GM18867 (cell line): ENCODE results near the gene SLC4A9.
"Not testable (repeated sequence)": the region's sequence is repeated elsewhere in the genome, so short reads cannot be mapped to it uniquely, and the experiment has no call there.

ENCODE experiments used
- ATAC-seq: cut with Tn5 transposase; IDR thresholded peaks from one replicate; pipeline ENCODE4 v1.9.1; 2021; ENCODE audit warnings: mild to moderate bottlenecking, moderate library complexity; ENCODE audit not compliant: unreplicated experiment

The SLC4A9 gene

DNA sequence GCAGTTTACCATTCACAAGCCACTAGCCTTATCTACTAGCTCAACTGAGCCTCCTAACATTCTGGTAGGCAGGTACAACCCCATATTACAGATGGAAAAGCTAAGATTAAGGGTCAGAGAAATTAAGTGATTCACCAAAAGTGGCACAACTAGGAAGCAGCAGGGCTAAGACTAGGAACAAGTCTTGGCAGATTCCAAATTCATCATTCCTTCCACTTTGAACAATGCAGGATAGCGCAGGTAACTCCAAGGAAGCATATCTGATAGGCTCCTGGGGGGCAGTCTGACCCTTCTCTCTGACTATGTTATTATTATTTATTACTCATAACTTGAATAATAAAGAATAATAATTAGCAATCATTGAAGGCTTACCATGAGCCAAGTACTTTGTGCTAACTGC, 22.1 kb upstream of the SLC4A9 start:
- ATAC-seq = no peak

DNA sequence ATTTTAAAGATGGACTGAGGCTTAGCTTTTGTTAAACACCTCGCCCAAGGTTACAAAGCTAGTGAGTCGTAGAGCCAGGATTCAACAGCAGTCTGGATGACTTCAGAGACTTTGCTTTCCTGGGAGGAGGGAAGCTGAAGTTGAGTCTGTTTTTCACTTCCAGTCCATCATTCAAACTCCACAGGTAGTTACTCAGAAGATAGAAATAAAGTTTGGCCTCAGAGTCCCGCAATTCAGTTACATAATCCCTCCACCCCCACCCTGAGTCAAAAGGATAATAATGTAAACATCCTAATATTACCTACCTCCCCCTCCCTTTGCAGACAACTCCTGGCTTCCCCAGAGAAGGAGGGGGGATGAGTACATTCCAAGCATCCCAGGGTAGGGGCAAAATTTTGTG, 21.7 kb upstream of the SLC4A9 start:
- ATAC-seq = no peak

DNA sequence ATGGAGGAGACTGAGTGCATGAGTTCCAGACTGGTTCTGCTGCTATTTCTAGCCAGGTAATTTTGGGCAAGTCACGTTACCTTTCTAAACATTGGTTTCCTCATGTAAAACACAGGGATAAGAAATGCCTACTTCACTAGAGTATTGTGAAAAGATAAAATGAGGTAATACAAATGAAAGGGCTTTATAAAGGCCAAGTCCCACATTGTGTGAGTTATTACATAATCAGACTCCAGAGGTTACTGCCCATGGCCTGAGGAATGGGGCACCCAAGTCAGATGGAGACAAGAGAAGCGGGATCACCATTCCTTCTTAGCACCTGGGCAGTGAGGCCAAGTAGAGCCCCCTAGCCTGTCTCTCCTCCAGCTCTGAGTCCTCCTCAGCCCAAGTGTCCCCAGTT, 21.1 kb upstream of the SLC4A9 start:
- ATAC-seq = no peak

DNA sequence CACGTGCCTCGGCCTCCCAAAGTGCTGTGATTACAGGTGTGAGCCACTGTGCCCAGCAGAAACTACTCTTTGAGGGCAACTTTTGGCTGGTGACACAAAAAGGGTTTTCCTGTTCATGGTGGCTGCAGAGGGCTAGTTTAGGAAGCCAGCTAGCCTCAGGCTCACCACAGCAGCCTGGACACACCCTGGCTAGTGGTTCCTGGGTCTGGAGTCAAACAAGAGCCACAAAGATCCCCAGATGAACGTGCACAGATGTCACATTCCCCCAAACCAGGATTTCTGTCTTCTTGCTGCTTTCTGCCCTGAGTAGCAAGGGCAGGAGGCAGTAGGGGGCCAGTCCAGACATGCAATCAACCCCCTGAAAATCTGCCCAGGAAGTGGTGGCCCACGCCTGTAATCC, 20.4 kb upstream of the SLC4A9 start:
- no peak for ATAC-seq

DNA sequence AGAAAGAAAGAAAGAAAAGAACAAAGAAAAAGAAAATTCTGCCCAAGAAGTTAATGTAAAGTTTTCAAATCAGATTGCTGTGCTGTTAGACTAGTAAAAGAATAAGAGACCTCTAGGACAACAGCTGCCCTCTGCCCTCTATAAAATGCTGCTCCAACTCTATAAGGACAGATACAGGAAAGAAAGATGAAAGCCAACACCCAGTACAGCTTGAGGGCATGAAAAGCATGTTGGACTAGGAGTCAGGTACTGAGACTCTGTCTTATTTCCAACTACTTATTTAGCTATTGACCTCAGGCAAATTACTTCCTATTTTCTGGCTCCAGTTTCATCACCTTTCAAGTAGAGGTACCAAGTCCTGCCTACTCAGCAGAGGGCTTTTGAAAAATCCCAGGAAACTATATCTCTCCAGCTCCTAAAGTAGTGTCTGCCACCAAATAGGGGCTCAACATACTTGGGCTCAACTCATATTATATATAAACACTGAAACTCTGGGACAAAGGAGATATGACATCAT, 19.3 kb upstream of the SLC4A9 start:
- no peak for ATAC-seq

DNA sequence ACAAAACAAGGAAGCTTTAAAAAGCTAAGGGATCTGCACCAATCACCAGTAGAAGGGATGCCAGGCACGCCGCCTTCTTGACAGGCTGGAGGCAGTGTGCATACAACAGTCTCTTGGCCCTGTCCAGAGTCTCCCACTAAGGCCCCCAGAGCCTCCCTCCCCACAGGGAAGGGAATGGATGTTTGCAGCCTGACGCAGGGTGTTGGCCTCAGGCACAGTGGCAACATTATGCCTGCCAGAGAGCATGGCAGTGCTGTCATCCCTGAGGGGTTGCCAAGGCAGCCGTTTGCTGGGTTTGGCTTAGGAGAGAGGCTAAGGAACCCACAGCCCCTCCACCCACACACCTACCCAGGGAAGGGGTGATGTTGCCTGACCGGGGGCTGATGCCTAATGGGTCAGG, 18.4 kb upstream of the SLC4A9 start:
- no peak for ATAC-seq

DNA sequence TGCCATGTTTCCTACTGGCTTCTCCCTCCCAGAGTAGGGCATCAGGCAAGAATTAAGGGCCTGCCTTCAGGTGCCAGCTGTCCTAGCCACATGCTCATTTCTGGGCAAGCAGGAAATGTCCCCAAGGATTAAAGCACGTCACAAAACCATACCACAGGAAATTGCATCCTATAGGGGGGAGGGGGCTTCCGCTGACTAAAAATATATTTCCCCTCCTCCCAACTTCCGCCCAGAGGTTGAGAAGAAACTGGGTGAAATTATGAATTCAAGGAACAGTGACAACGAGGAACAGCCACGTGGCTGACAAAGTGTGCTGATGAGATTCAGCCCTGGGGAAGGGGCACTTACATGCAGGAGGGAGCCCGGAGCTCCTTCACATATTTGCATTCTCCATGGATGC, 17.7 kb upstream of the SLC4A9 start:
- no peak for ATAC-seq

DNA sequence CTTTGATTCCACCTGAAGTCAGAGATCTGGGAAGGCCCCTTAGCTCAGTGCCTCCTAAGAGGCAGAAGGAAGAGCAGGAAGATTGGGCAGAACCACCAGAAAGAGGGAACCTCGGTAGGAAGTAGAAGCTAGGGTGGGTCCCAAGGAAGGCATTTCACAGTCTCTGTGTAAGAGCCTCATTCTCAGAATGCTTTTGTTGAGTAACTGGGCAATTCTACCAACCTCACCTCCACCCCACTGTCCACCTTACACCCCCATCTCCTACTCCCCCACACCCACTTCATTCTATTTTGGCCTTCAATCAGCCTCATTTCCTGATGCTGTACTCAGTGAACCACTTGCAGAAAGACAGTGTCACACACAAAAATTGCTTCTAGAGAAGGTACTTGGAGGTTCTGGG, 17.1 kb upstream of the SLC4A9 start:
- no peak for ATAC-seq

DNA sequence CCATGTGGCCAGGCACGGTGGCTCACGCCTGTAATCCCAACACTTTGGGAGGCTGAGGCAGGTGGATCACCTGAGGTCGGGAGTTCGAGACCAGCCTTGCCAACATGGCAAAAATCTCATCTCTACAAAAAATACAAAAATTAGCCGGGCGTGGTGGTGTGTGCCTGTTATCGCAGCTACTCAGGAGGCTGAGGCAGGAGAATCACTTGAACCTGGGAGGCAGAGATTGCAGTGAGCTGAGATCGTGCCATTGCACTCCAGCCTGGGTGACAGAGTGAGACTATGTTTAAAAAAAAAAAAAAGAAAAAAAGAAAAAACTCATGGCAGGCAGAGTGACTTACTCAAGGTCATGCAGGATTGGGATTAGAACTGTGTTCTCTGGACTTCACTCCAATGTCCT, 16.1 kb upstream of the SLC4A9 start:
- not testable (repeated sequence) for ATAC-seq

DNA sequence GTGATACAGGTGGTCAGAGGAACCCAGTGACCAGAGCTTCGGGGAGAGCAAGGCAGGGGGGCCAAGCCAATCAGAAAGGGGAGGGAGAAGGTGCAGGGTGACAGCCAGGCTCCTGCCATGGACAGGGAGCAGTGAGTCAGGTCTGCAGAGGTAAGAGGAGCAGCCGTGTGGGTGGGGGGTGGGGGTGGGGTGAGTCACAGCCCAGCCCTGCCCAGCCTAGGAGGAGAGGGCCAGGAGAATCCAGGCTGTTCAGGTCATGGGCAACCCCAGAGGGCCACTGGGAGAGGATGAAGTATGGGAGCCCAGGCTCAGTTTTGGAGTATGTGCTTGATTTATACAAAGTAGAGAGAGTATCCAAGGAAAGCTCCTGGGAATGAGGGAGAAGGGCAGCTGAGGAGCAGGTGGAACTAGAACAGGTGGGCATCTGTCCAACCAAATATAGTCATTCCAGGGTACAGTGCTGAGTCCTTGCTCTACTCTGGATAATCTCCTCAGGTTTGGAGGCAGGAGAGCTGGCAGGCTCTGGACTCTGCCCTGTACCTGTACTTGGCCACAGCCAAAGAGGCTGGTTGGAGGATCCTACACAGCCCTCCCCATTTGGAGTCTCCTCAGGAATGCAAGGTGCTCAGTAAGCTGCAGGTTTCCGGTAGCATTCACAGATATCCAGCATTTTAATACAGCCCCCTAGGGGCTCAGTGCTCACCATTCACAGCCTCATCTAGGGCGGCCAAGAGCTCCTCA, 15.1 kb upstream of the SLC4A9 start:
- no peak for ATAC-seq

DNA sequence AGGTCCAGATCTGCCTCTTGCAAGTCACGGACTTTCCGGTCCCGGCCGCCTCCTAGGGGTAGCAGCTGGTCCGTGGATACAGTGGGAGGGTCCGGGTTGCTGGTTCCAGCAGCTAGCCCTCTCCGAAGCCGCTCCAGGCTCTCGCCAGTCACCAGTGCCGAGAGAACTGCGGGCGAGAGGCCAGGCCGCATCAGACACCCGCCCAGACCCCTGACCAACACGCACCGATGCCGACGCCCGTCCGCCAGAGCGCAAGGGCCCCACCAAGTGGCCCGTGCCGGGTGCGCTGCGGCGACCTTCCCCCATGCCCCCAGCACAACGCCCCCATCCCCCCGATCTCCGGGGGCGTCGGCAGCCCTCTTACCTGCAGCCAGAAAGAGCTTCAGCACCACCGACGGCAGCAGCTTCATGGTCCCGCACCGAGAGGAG, 14.1 kb upstream of the SLC4A9 start:
- peak; percentile 20 for ATAC-seq

DNA sequence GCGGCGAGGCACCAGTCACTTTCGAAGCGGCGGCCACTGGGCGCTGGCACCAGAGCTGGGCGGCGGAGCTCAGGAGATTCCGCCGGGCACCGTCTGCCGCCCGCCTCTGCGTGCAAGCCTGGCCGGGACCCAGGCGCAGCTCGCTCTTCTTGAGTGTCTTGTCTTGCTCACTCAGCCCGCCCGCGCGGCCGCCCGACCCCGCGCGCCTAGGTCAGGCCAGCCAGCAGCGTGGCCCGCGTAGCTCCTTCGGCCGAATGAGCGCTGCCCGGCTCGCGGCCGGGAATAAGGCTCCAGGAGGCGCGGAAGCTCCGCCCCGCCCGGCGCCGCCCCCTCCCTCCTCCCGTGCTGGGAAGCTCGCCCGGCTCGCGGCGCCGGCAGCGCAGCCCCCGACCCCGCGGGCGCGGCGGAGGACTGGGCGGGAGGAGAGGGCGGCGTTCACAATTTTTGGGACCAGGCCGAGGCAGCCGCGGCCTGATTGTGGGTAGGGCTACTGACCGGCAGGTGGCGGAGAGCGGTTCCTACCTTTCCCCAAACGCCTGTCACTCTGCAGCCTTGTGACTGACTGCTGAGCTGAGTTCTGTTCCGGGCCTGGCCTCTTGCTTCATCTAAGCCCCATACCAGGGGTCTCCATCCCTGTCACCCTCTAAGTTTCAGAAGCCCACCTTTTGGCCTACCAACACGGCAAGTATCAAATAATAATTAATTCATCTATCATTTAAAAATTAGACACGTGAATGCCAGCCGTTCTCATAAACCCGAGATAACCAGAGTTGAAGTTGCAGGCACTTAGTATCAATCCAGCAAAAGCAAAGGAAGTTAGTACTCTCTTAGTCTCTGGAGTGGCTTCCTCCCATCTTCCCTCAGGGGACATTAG, 13.4 kb upstream of the SLC4A9 start, which contains the start of gene HBEGF:
HBEGF (minus strand) TSS at position 256 of the 874 bp plus-strand sequence. CDS start 275 bp downstream, outside the sequence.
- peak; percentile 84 for ATAC-seq

DNA sequence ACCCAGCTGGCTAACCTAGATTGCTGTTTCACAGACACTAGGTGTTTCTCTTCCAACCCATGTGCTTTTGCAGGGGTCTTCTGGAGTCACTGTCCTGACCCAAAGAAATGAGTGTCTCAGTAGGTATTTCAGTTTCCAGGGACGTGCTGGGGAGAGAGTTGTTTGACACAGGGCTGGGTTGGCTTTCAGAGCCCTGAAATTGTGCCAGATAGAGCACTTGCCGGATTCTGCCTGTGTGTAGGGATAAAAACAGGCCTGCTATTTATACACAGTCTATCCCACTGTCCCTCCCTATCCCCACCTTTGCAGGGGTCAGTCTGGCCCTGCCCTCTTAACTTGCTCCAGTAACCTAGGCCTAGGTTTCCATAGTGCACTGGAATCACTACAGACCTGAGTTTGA, 12.6 kb upstream of the SLC4A9 start:
- ATAC-seq = no peak

DNA sequence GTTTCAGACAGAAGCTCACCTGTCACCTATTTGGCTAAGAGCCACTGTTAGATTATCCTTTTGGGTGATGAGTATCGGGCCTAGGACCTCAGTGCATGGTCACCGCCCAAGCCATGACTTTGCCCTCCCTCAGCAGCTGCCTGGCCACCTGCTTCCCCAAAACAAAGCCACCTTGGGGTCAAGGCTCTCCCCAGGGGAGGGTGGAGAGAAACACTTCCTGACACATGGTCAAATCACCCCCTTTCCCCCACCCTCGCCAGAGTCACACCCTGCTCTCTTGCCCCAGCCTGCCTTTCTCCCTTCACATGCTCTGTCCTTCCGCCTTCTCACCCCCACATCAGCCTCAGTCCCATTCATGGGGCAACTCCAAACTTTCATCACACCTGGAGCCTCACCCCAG, 11.9 kb upstream of the SLC4A9 start:
- ATAC-seq = no peak

DNA sequence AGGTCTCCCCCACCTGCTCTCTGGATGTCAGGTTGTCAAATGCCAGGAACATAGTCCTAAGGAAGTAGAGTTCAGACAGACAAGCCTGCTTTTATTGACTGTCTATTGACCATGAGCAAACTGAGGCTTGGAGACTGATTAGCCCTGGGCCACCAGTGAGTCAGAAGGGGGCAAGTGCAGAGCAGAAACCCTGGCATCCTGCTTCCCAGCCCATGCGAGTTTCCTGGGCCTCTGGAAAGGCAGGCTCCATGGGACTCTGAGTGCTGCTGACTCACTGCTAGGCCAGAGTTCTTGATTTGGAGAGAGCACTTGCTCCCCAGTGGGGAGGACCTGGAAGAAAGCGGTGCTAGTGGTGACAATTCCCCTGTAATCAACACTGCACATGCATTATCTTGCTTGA, 10.8 kb upstream of the SLC4A9 start:
- ATAC-seq = no peak

DNA sequence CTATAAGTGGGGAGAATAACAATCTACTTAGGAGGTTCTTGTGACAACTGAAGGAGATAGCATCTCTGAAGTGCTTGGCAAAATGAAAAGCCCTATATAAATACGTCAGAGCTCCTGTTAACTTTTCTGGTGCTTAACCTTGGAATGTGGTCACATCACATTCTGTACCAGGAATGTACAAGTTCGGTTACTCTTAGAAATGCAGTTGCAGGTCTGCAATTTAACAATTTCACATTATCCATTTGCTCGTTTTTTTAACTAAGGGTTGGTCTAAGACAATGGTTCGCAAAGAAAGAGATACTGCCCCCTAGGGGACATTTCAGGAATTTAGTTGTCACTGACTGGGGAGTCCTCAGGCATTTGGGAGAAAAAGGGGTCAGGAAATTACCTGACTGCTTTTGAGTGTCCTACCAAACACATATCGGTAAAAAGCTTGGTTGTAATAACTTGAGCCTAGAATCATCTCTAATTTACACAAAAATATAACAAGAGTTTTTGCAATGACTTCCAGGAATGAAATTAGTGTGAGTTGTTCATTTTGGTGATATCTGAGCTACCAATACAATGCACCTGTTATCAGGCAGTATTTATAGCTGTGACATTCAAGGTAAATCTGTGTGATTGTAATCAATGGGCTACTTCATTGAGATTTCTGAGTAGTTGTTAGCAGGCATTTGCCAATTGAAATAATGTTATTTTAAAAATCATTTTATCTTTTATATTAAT, 8.2 kb upstream of the SLC4A9 start:
- peak; percentile 64 for ATAC-seq

DNA sequence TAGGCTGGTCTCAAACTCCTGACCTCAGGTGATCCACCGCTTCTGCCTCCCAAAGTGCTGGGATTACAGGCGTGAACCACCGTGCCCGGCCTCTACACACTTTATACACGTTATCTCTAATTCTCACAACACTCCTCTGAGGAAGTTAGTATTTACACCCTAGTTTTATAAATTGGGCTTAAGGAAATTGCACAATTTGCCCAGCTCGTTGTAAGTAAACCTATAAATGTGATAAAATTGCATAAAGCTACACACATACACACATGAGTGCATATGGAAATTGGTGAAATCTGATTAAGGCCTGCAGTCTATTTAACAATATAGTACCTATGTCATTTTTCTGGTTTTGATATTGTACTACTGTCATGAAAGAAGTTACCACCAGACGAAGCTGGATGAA, 4.4 kb upstream of the SLC4A9 start:
- no peak for ATAC-seq

DNA sequence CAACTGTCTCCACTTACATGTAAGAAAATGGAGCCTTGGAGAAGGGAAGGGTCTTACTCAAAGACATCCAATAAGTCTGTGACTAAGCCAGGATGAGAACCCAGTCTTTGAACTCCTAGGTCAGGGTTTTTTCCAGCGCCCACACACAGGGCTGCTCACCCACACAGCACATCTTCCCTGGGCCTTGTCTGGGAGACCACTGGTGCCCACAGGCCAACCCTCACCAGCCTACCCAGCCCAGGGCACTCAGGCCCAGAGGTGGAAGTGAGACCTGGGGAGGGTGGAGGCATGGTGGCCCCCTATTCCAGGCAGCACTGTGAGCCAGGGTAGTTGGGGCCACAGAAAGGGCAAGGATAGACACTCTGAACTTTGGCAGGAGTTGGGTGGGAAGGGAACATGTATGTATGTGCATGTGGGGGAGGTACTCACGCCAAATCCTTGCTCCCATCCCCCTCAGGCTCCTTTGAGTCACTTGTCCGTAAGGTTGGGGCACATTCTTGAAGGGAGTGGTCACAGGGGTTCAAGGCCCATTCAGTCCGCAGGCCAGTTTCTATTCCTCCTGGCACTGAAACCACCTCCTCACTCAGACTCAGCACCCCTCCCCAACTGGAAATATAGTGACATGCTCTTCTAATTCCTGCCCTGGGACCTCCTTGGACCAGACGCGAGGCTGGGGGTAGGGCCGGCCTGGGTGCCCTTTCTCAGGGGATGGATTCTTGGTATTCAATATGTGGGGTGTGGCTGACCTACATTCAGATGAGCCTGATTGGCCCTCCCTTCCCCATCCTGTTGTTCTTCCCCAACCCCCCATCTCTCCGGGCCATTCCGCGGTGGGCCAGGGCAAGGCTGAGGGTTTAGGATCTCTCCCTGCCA, 2.9 kb upstream of the SLC4A9 start:
- ATAC-seq = peak; percentile 15

DNA sequence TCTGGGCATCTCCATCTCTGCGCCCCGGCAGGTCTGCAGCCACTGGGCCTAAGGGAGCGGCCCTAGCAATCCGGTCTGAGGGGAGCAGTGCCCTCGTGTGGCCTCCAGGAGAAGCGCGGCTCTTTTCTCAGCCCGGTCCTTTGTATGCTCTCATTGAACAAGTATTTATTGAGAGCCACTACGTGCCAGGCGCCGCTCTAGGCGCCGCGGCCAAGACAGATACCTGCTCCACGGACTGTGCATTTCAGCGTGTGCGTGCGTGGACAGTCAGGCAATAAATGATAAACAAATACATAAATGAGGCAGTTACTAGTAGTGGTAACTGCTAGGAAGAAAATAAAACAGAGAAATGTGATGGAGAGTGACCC, 2.3 kb upstream of the SLC4A9 start:
- peak; percentile 98 for ATAC-seq

DNA sequence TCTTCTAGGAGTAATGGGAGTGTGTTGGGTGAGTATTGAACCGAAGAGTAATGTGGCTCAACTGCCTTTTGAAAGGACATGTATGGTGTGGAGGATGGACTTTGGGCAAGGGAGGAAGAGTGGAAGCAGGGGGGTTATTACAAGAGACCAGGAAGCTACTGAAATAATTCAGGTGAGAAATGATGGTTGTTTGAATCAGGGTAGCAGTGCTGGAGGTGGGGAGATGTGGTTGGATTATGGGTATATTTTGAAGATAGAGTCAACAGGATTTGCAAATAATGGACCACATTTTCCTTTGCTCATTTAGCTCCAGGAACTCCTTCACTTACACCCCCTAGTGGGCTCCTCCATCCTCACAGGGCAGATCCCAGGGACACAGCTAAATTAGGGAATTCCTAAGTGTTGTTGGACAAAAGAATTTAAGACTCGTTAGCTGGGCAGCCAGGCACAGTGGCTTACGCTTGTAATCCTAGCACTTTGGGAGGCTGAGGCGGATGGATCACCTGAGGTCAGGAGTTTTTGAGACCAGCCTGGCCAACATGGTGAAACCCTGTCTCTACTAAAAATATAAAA, 1.2 kb upstream of the SLC4A9 start:
- ATAC-seq = no peak
